ENCODE data around the gene KRTAP5-7. TPM values are rescaled to one million over a fixed set of nuclear protein-coding genes. Genes with fewer than 3 reads are reported as not detected.

The KRTAP5-7 gene
- polyA plus RNA-seq, 1 donor, result not detected

Other genes starting within 250 kb of the KRTAP5-7 start
- gene DHCR7, start 78.9 kb upstream of the KRTAP5-7 start, polyA plus RNA-seq (ENCODE audit: insufficient read length), result 10.9 TPM
- gene NADSYN1, start 74.1 kb upstream of the KRTAP5-7 start, polyA plus RNA-seq (ENCODE audit: insufficient read length), result 20.2 TPM
- not detected for gene KRTAP5-8, start 10.8 kb downstream of the KRTAP5-7 start, polyA plus RNA-seq (ENCODE audit: insufficient read length)
- gene KRTAP5-9, start 21.2 kb downstream of the KRTAP5-7 start, polyA plus RNA-seq (ENCODE audit: insufficient read length), result not detected
- not detected for gene KRTAP5-10, start 38.3 kb downstream of the KRTAP5-7 start, polyA plus RNA-seq (ENCODE audit: insufficient read length)
- gene KRTAP5-11, start 55.6 kb downstream of the KRTAP5-7 start, polyA plus RNA-seq (ENCODE audit: insufficient read length), result not detected

All from forelimb muscle (tissue), 1 donor.